HG02852 (cell line): Measurements from ENCODE around the gene ANXA7.
A peak's percentile ranks its signal among the peaks of the same experiment; 100 is the strongest.
"Not testable (repeated sequence)": the region's sequence is repeated elsewhere in the genome, so short reads cannot be mapped to it uniquely, and the experiment has no call there.

ENCODE experiments used
- ATAC-seq: cut with Tn5 transposase; IDR thresholded peaks from one replicate; pipeline ENCODE4 v1.9.1; 2021; ENCODE audit warnings: mild to moderate bottlenecking, moderate library complexity; ENCODE audit not compliant: unreplicated experiment

The ANXA7 gene

DNA sequence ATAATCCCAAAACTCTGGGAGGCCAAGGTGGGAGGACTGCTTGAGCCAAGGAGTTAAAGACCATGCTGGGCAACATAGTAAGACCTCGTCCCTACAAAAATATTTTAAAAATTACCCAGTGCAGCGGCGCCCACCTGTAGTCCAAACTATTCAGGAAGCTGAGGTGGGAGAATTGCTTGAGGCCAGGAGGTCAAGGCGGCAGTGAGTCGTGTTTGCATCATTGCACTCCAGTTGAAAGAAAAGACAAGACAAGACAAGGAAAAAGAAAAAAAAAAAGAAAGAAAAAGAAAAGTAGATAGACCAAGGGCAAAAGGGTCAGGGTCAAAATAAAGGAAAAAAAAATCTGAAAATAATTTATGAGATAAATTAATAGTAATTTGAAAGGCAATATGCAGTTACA is 5.8 kb downstream of the ANXA7 start:
- ATAC-seq = no peak

GRCh38 chr10:73407495-73407894 is 6.4 kb downstream of the ANXA7 start:
- ATAC-seq = no peak

DNA sequence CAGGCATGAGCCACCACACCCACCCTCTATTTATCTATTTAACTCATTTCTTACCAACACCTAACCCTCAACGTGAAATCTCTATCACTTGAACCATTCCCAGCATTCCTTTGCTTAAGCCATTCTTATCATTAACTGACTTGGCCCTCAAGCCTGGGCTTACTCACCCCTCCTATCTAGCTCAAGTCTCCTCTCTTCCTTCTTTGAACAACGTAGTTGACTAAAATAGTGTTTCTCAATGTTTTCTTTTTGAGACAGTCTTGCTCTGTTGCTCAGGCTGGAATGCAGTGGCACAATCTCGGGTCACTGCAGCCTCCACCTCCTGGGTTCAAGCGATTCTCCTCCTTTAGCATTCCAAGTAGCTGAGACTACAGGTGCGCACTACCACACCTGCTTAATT is 7.0 kb downstream of the ANXA7 start:
- no peak for ATAC-seq

- no peak for ATAC-seq
Observed at GRCh38 chr10:73405556-73405955, 8.3 kb downstream of the ANXA7 start.

GRCh38 chr10:73404690-73405089 is 9.2 kb downstream of the ANXA7 start:
- ATAC-seq = no peak

DNA sequence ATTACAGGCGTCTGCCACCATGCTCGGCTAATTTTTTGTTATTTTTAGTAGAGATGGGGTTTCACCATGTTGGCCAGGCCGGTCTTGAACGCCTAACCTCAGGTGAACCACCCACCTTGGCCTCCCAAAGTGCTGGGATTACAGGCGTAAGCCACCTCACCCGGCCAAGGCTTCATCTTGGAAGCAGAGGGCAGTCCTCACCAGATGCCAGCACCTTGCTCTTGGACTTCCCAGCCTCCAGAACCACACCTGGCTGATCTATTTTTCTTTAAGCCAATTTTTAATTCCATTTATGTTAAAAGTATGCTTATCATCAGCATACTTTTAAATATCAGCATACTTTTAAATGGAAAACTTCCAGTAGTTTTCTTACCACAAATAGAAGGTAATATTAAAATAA is 12.2 kb downstream of the ANXA7 start:
- no peak for ATAC-seq

DNA sequence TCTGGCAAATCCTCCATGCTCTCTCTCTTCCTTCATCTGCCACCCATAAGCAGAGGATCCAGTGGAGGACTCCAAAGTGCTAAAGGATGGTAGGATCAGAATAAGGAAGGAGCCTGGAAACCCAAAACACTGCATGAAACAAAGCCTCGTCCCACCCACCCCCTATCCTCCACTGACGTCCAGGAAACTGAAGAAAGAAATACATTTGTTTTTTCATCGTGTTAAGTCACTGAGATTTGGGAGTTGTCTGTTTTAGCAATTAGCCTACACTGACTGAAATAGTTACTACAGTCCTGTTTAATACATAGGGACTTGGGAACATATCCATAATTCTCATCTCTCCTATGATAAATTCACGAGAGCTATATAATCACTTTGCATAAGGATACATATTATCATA is 14.8 kb downstream of the ANXA7 start:
- no peak for ATAC-seq

DNA sequence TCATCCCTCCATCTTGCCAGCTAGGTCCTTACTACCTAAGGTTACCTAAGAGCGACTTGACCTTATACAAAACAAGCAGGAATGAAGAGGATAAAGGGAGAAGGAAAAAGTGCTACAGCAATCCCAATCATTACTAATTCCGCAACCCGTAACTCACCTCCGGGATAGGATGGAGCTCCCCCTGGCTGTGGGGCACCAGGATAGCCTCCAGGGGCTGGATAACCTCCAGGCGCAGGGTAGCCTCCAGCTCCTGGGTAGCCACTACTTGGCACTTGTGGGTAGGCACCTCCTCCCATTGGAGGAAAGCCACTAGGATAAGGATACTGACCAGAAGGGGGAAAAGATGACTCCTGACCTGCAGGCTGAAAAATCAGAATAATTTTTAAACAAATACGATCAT is 15.8 kb downstream of the ANXA7 start:
- no peak for ATAC-seq

- not testable (repeated sequence) for ATAC-seq
Observed at GRCh38 chr10:73394325-73394724, 19.5 kb downstream of the ANXA7 start.

GRCh38 chr10:73388228-73388627 is 25.6 kb downstream of the ANXA7 start:
- ATAC-seq = no peak

DNA sequence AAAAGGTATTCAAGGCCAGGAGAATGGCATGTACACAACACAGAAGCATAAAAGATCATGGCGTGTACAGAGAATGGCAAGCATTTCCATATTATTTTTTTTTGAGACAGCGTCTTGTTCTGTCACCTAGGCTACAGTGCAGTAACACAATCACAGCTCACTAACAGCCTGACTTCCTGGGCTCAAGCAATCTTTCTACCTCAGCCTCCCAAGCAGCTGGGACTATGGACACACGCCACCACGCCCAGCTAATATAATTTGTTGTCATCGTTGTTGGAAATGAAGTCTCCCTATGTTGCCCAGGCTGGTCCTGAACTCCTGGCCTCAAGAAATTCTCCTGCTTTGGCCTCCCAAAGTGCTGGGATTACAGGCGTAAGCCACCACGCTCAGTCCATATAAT is 27.3 kb downstream of the ANXA7 start:
- ATAC-seq = no peak

GRCh38 chr10:73379064-73379748 is 34.7 kb downstream of the ANXA7 start:
- ATAC-seq = no peak

DNA sequence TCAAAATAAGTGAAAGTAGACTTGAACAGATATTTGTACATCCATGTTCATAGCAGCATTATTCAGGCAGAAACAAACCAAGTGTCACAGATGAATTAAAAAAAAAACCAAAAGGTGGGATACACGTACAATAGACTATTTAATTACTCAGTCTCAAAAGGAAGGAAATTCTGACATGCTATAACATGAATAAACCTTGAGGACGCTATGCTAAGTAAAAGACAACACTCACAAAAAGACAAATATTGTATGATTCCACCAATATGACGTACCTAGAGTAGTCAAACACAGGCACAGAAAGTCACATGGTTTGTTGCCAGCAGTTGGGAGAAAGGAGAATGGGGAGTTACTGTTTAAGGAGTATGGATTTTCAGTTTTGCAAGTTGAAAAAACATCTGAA is 37.2 kb downstream of the ANXA7 start:
- ATAC-seq = no peak

- ATAC-seq = no peak
Observed at GRCh38 chr10:73368238-73368637, 45.6 kb downstream of the ANXA7 start.

- ATAC-seq = no peak
Observed at GRCh38 chr10:73366381-73367298, 47.2 kb downstream of the ANXA7 start.

- ATAC-seq = no peak
Observed at GRCh38 chr10:73364964-73365363, 48.9 kb downstream of the ANXA7 start.

GRCh38 chr10:73359492-73359891 is 54.4 kb downstream of the ANXA7 start:
- no peak for ATAC-seq

GRCh38 chr10:73358331-73359279 is 55.3 kb downstream of the ANXA7 start, which contains the start of gene CFAP70:
Gene CFAP70, minus strand, starts transcription at chr10:73358864. Its CDS starts 4,068 bp downstream, at chr10:73354796.
- peak; percentile 94 for ATAC-seq

- no peak for ATAC-seq
Observed at GRCh38 chr10:73357821-73358220, 56.0 kb downstream of the ANXA7 start.

DNA sequence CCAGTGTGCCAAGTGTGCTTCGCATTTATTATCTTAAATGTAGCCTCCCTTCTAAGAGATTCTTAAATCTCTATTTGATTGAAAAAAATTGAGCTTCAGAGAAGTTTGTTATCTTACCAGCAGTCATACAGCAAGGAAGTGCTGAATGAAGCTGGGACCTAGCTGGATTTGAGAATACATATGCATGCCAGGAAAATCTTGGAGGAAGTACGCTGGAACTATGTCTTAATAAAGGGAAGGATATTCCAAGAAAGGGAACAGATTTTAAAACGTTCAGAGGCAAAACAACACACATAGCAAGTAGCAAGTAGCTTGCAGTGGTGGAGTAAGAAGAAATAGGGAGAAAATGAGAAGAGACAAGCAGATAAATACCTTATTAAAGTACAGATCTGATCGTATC is 56.7 kb downstream of the ANXA7 start:
- ATAC-seq = no peak

DNA sequence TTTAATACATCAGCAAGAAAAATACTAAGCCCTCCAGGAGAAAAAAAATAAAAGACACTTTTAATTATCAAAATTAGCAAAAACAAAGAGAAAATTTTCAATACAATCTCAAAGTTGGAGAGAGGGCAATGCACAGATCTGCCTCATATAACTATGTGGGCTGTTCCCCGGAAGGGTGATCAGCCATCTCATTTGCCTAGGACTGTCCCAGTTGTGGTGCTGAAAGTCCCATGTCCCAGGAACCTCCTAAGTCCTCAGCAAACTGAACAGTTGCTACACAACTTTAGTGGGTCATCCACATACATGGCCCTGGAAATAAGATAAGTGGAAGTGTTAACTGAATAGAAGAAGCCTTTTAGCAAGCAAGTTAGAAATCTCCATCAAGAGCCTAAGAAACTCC is 69.6 kb downstream of the ANXA7 start:
- no peak for ATAC-seq
